OCI-M1 (cell line): ENCODE measurements around the gene RNASE4.

Source experiments
- DNase-seq: peaks from one replicate; lab custom pipeline; 2025; lab: John Stamatoyannopoulos, UW

RNASE4 gene

GRCh38 chr14:20745571-20746358 lies 61.4 kb downstream of the RNASE4 start, which contains the start of gene EDDM3A:
Gene EDDM3A (plus strand): TSS chr14:20745887. CDS start chr14:20747581, 1,694 bp downstream.
- DNase-seq: no peak

GRCh38 chr14:20746566-20746965 lies 62.2 kb downstream of the RNASE4 start:
- DNase-seq: no peak

GRCh38 chr14:20748439-20748838 lies 64.1 kb downstream of the RNASE4 start:
- DNase-seq: no peak

GRCh38 chr14:20750194-20750593 lies 65.8 kb downstream of the RNASE4 start:
- no peak for DNase-seq
